Activated T-cell treated with anti-CD3 and anti-CD28 coated beads, Interleukin-2, amount 50 U/mL, for 4 hours (primary cell): ENCODE data around the gene GUCD1. TPM values are rescaled to one million over a fixed set of nuclear protein-coding genes. Genes with fewer than 3 reads are reported as not detected.
A peak's percentile ranks its signal among the peaks of the same experiment; 100 is the strongest.
"Not testable (repeated sequence)": the region's sequence is repeated elsewhere in the genome, so short reads cannot be mapped to it uniquely, and the experiment has no call there.

Experiments used
- ATAC-seq, 2 donors: fragments of 200-7000 bp; cut with Tn5 transposase; one replicate each; pipeline ENCODE4 v1.10.0; 2021
- DNase-seq: peaks from one replicate; pipeline ENCODE4 v3.0.0-alpha.2; 2020
- H3K27me3 Mint-ChIP-seq: one replicate; pipeline ENCODE4 v1.8.0; 2021; ENCODE audit warnings: low read depth, mixed read lengths
- H3K36me3 Mint-ChIP-seq: one replicate; pipeline ENCODE4 v1.8.0; 2022; ENCODE audit warnings: mixed read lengths; ENCODE audit not compliant: insufficient read depth
- H3K4me1 Mint-ChIP-seq: one replicate; pipeline ENCODE4 v1.8.0; 2021; ENCODE audit warnings: low read depth, mixed read lengths
- H3K4me3 Mint-ChIP-seq: one replicate; pipeline ENCODE4 v1.8.0; 2021; ENCODE audit warnings: mild to moderate bottlenecking, moderate library complexity, mixed read lengths
- H3K9me3 Mint-ChIP-seq: one replicate; pipeline ENCODE4 v1.8.0; 2021; ENCODE audit warnings: mixed read lengths
- total RNA-seq, 3 donors: library from RNA; stranded (reverse); gene quantifications; one replicate each; pipeline ENCODE4 v1.2.1, GENCODE V29; 2021

The GUCD1 gene
- total RNA-seq, 3 donors from 2014 or later: 85.9 to 105 (median 92.2) TPM

- Mint-ChIP-seq H3K27me3 (peaks cover 13% of the 10 kb centered on the region), H3K4me1 (peaks cover 4% of the 10 kb centered on the region), H3K4me3 (no peak overlapping the region), H3K9me3 (no peaks in the 10 kb centered on the region), H3K36me3 (no peaks in the 10 kb centered on the region)
- ATAC-seq: no peak
- no peak for DNase-seq
Measured at GRCh38 chr22:24593836-24594568, 39.1 kb upstream of the GUCD1 start.

- Mint-ChIP-seq H3K27me3 (peaks cover 13% of the 10 kb centered on the region), H3K4me3 (peak overlapping the region; percentile 46)
- not testable (repeated sequence) for H3K36me3 Mint-ChIP-seq, ATAC-seq, H3K4me1 Mint-ChIP-seq, DNase-seq, H3K9me3 Mint-ChIP-seq
Measured at GRCh38 chr22:24593559-24593835, 38.6 kb upstream of the GUCD1 start.

- Mint-ChIP-seq H3K27me3 (peaks cover 13% of the 10 kb centered on the region), H3K9me3 (no peaks in the 10 kb centered on the region), H3K4me3 (peak within 1 kb of the TSS; percentile 82), H3K4me1 (peaks cover 4% of the 10 kb centered on the region), H3K36me3 (no peaks in the 10 kb centered on the region)
- DNase-seq: no peak
- ATAC-seq: peak; percentile 80 to 86
Measured at GRCh38 chr22:24592851-24593558, 38.1 kb upstream of the GUCD1 start, which contains the start of gene LRRC75B. LRRC75B (minus strand) TSS chr22:24593073; CDS start chr22:24593039, 34 bp downstream.

GRCh38 chr22:24592058-24592850 is 37.3 kb upstream of the GUCD1 start:
- H3K36me3 Mint-ChIP-seq: no peaks in the 10 kb centered on the region
- peaks cover 13% of the 10 kb centered on the region for H3K27me3 Mint-ChIP-seq
- H3K4me3 Mint-ChIP-seq: peak overlapping the region; percentile 82
- peak; percentile 12 to 14 for ATAC-seq
- H3K4me1 Mint-ChIP-seq: peaks cover 4% of the 10 kb centered on the region
- H3K9me3 Mint-ChIP-seq: no peaks in the 10 kb centered on the region
- no peak for DNase-seq

GRCh38 chr22:24591286-24591830 is 36.4 kb upstream of the GUCD1 start:
- peaks cover 13% of the 10 kb centered on the region for H3K27me3 Mint-ChIP-seq

GRCh38 chr22:24590596-24591173 is 35.7 kb upstream of the GUCD1 start:
- no peak for ATAC-seq
- Mint-ChIP-seq H3K27me3 (peaks cover 13% of the 10 kb centered on the region), H3K4me3 (no peak overlapping the region), H3K9me3 (no peaks in the 10 kb centered on the region), H3K36me3 (no peaks in the 10 kb centered on the region), H3K4me1 (peaks cover 4% of the 10 kb centered on the region)
- DNase-seq: no peak

More at GRCh38 chr22:24591286-24591830, 36.4 kb upstream of the GUCD1 start:
- Mint-ChIP-seq H3K4me3 (no peak overlapping the region), H3K36me3 (no peaks in the 10 kb centered on the region), H3K9me3 (no peaks in the 10 kb centered on the region), H3K4me1 (peaks cover 4% of the 10 kb centered on the region)
- DNase-seq: no peak
- ATAC-seq: no peak

- H3K27me3 Mint-ChIP-seq: peaks cover 13% of the 10 kb centered on the region
- H3K9me3 Mint-ChIP-seq: no peaks in the 10 kb centered on the region
- no peak for ATAC-seq
- H3K4me3 Mint-ChIP-seq: no peak overlapping the region
- no peaks in the 10 kb centered on the region for H3K36me3 Mint-ChIP-seq
- peaks cover 4% of the 10 kb centered on the region for H3K4me1 Mint-ChIP-seq
- no peak for DNase-seq
Measured at GRCh38 chr22:24589518-24590030, 34.6 kb upstream of the GUCD1 start.

GRCh38 chr22:24588757-24589481 is 34.0 kb upstream of the GUCD1 start:
- ATAC-seq (no peak), DNase-seq (no peak)
- H3K36me3 Mint-ChIP-seq: no peaks in the 10 kb centered on the region
- no peaks in the 10 kb centered on the region for H3K9me3 Mint-ChIP-seq
- peaks cover 13% of the 10 kb centered on the region for H3K27me3 Mint-ChIP-seq
- peaks cover 4% of the 10 kb centered on the region for H3K4me1 Mint-ChIP-seq
- H3K4me3 Mint-ChIP-seq: no peak overlapping the region

GRCh38 chr22:24588381-24588756 is 33.4 kb upstream of the GUCD1 start:
- ATAC-seq: no peak
- Mint-ChIP-seq H3K4me1 (peaks cover 4% of the 10 kb centered on the region), H3K9me3 (no peaks in the 10 kb centered on the region), H3K27me3 (peaks cover 11% of the 10 kb centered on the region), H3K4me3 (no peak overlapping the region), H3K36me3 (no peaks in the 10 kb centered on the region)
- no peak for DNase-seq

GRCh38 chr22:24587948-24588347 is 33.0 kb upstream of the GUCD1 start:
- no peak for DNase-seq
- peaks cover 4% of the 10 kb centered on the region for H3K4me1 Mint-ChIP-seq
- no peaks in the 10 kb centered on the region for H3K36me3 Mint-ChIP-seq
- no peaks in the 10 kb centered on the region for H3K9me3 Mint-ChIP-seq
- no peak overlapping the region for H3K4me3 Mint-ChIP-seq
- no peak for ATAC-seq
- peaks cover 10% of the 10 kb centered on the region for H3K27me3 Mint-ChIP-seq

GRCh38 chr22:24587251-24587650 is 32.3 kb upstream of the GUCD1 start:
- Mint-ChIP-seq H3K9me3 (no peaks in the 10 kb centered on the region), H3K36me3 (no peaks in the 10 kb centered on the region), H3K27me3 (peaks cover 8% of the 10 kb centered on the region), H3K4me3 (no peak overlapping the region), H3K4me1 (peaks cover 2% of the 10 kb centered on the region)
- ATAC-seq: no peak
- no peak for DNase-seq

GRCh38 chr22:24585927-24586546 is 31.1 kb upstream of the GUCD1 start:
- no peak overlapping the region for H3K4me3 Mint-ChIP-seq
- peaks cover 4% of the 10 kb centered on the region for H3K27me3 Mint-ChIP-seq
- no peaks in the 10 kb centered on the region for H3K9me3 Mint-ChIP-seq
- no peak for DNase-seq
- no peak for ATAC-seq
- no peaks in the 10 kb centered on the region for H3K36me3 Mint-ChIP-seq
- H3K4me1 Mint-ChIP-seq: no peaks in the 10 kb centered on the region

GRCh38 chr22:24585461-24585860 is 30.5 kb upstream of the GUCD1 start:
- Mint-ChIP-seq H3K4me3 (no peak overlapping the region), H3K4me1 (no peaks in the 10 kb centered on the region), H3K36me3 (no peaks in the 10 kb centered on the region), H3K27me3 (peaks cover under 1% of the 10 kb centered on the region), H3K9me3 (no peaks in the 10 kb centered on the region)
- DNase-seq (no peak), ATAC-seq (no peak)
